HEK293T (cell line): ENCODE results near the gene MICAL1.

Experiments used
- ARNT ChIP-seq: fragments of 450-650 bp; IDR thresholded peaks from 2 replicates; pipeline ENCODE4 v1.6.1; 2017; ENCODE audit warnings: mild to moderate bottlenecking
- BHLHE40 ChIP-seq: fragments of 450-650 bp; IDR thresholded peaks from 2 replicates; pipeline ENCODE4 v1.6.1; 2016; ENCODE audit warnings: mild to moderate bottlenecking, moderate library complexity, borderline replicate concordance
- CTBP1 ChIP-seq: fragments of 450-650 bp; IDR thresholded peaks from 2 replicates; pipeline ENCODE4 v1.6.1; 2016; ENCODE audit warnings: borderline replicate concordance
- FOXA1 ChIP-seq: fragments of 450-650 bp; IDR thresholded peaks from 2 replicates; pipeline ENCODE4 v1.6.1; 2016; ENCODE audit warnings: mild to moderate bottlenecking
- FOXK2 ChIP-seq: fragments of 450-650 bp; IDR thresholded peaks from 2 replicates; pipeline ENCODE4 v1.6.1; 2016; ENCODE audit warnings: mild to moderate bottlenecking
- FOXM1 ChIP-seq: fragments of 450-650 bp; IDR thresholded peaks from 2 replicates; pipeline ENCODE4 v1.6.1; 2017; ENCODE audit warnings: mild to moderate bottlenecking, borderline replicate concordance
- HDGF ChIP-seq: fragments of 450-650 bp; IDR thresholded peaks from 2 replicates; pipeline ENCODE4 v1.6.1; 2017; ENCODE audit warnings: antibody characterized with exemption, borderline replicate concordance
- L3MBTL2 ChIP-seq: fragments of 450-650 bp; conservative IDR thresholded peaks from 2 replicates; pipeline ENCODE4 v1.6.1; 2016; ENCODE audit warnings: mild to moderate bottlenecking
- LEF1 ChIP-seq: fragments of 450-650 bp; IDR thresholded peaks from 2 replicates; pipeline ENCODE4 v1.6.1; 2017; ENCODE audit warnings: mild to moderate bottlenecking, borderline replicate concordance
- SP1 ChIP-seq: fragments of 450-650 bp; IDR thresholded peaks from 2 replicates; pipeline ENCODE4 v1.6.1; 2017
- SUZ12 ChIP-seq: fragments of 450-650 bp; IDR thresholded peaks from 2 replicates; pipeline ENCODE4 v1.6.1; 2016; ENCODE audit warnings: mild to moderate bottlenecking
- TARDBP ChIP-seq: fragments of 450-650 bp; IDR thresholded peaks from 2 replicates; pipeline ENCODE4 v1.6.1; 2016
- ZNF384 ChIP-seq: fragments of 450-650 bp; IDR thresholded peaks from 2 replicates; pipeline ENCODE4 v1.6.1; 2016
- TF ChIP-seq, protein P1 (sequence below): fragments of 450-650 bp; IDR thresholded peaks from 2 replicates; pipeline ENCODE4 v1.6.1; 2016

DNA sequence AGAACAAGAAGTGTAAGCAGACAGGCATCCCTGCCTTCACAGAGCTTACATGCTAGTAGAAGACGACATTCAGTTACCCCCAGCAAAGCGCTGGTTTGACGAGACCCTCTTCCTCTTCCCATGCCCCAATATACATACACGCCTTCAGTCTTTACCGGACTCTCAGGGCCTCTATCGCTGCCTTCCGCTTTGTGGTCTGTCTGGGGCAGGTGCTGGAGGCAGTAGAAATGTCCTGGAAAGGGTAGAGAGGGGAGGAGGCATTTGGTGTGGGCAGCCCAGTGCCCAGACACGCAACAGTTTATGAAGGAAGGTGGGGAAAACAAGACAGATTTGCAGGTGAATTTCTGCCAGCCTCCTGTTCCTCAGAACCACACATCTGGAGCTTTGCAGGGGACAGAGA lies 9.0 kb downstream of the MICAL1 start:
- TF ChIP-seq BHLHE40, result no peak
- TF ChIP-seq SP1, result no peak
- TF ChIP-seq FOXK2, result no peak
- TF ChIP-seq FOXM1, result no peak
- TF ChIP-seq, protein P1, sequence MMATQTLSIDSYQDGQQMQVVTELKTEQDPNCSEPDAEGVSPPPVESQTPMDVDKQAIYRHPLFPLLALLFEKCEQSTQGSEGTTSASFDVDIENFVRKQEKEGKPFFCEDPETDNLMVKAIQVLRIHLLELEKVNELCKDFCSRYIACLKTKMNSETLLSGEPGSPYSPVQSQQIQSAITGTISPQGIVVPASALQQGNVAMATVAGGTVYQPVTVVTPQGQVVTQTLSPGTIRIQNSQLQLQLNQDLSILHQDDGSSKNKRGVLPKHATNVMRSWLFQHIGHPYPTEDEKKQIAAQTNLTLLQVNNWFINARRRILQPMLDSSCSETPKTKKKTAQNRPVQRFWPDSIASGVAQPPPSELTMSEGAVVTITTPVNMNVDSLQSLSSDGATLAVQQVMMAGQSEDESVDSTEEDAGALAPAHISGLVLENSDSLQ, result no peak
- no peak for TF ChIP-seq SUZ12
- no peak for TF ChIP-seq L3MBTL2
- no peak for TF ChIP-seq CTBP1
- TF ChIP-seq ZNF384, result no peak
- no peak for TF ChIP-seq ARNT
- TF ChIP-seq LEF1, result no peak
- no peak for TF ChIP-seq FOXA1
- no peak for TF ChIP-seq HDGF
- TF ChIP-seq TARDBP, result no peak
